HEK293 (cell line): ENCODE measurements around the gene MEF2C.

ENCODE experiments used
- BCL11B ChIP-seq: fragments of 450-650 bp; formaldehyde crosslinking; IDR thresholded peaks from 2 replicates; pipeline ENCODE4 v1.5.1; 2016; ENCODE audit warnings: low read depth, missing biosample characterization, missing genetic modification characterization
- CTCF ChIP-seq: fragments of 450-650 bp; formaldehyde crosslinking; IDR thresholded peaks from 2 replicates; pipeline ENCODE4 v1.5.1; 2016; ENCODE audit warnings: missing biosample characterization, missing genetic modification characterization
- KLF1 ChIP-seq: fragments of 450-650 bp; formaldehyde crosslinking; IDR thresholded peaks from 2 replicates; pipeline ENCODE4 v1.5.1; 2016; ENCODE audit warnings: missing biosample characterization, missing genetic modification characterization
- PBX3 ChIP-seq: sonication (generic); formaldehyde crosslinking; IDR thresholded peaks from 2 replicates; pipeline ENCODE4 v1.8.1; 2022; ENCODE audit warnings: mild to moderate bottlenecking, moderate library complexity, missing genetic modification reagents
- SP7 ChIP-seq: fragments of 450-650 bp; formaldehyde crosslinking; IDR thresholded peaks from 2 replicates; pipeline ENCODE4 v1.5.1; 2016; ENCODE audit warnings: missing biosample characterization, missing genetic modification characterization
- TCF7L2 ChIP-seq: IDR thresholded peaks from 2 replicates; pipeline ENCODE4 v1.6.1; 2011; ENCODE audit warnings: low read depth, mild to moderate bottlenecking, inconsistent platforms, low read length, moderate library complexity, borderline replicate concordance
- ZBTB8A ChIP-seq: fragments of 450-650 bp; formaldehyde crosslinking; IDR thresholded peaks from 2 replicates; pipeline ENCODE4 v1.5.1; 2016; ENCODE audit warnings: missing biosample characterization, missing genetic modification characterization
- ZNF175 ChIP-seq: fragments of 450-650 bp; formaldehyde crosslinking; IDR thresholded peaks from 2 replicates; pipeline ENCODE4 v1.5.1; 2016; ENCODE audit warnings: missing biosample characterization, missing genetic modification characterization
- ZNF2 ChIP-seq: fragments of 450-650 bp; formaldehyde crosslinking; IDR thresholded peaks from 2 replicates; pipeline ENCODE4 v1.5.1; 2016; ENCODE audit warnings: missing biosample characterization, missing genetic modification characterization
- ZNF423 ChIP-seq: fragments of 450-650 bp; formaldehyde crosslinking; IDR thresholded peaks from 2 replicates; pipeline ENCODE4 v1.5.1; 2016; ENCODE audit warnings: missing biosample characterization, missing genetic modification characterization
- ZNF707 ChIP-seq: fragments of 450-650 bp; formaldehyde crosslinking; IDR thresholded peaks from 2 replicates; pipeline ENCODE4 v1.5.1; 2016; ENCODE audit warnings: missing biosample characterization, missing genetic modification characterization
- ZXDB ChIP-seq: fragments of 450-650 bp; formaldehyde crosslinking; IDR thresholded peaks from 2 replicates; pipeline ENCODE4 v1.5.1; 2016; ENCODE audit warnings: missing biosample characterization, missing genetic modification characterization

- TF ChIP-seq TCF7L2 (no peak), ZNF2 (tag by site-specific recombination) (no peak), ZXDB (tag by site-specific recombination) (no peak), CTCF (tag by site-specific recombination) (no peak), PBX3 (no peak), ZNF707 (tag by site-specific recombination) (no peak), ZNF175 (tag by site-specific recombination) (no peak), ZNF423 (tag by site-specific recombination) (no peak), SP7 (tag by site-specific recombination) (no peak), KLF1 (tag by site-specific recombination) (no peak), BCL11B (tag by site-specific recombination) (no peak), ZBTB8A (tag by site-specific recombination) (no peak)
These were observed 201.7 kb downstream of the MEF2C start for GRCh38 chr5:88681211-88681803.
